Renal cortex interstitium (tissue), 11 donors: Measurements from ENCODE around the gene SNRNP35. TPM values are rescaled to one million over a fixed set of nuclear protein-coding genes. Genes with fewer than 3 reads are reported as not detected.
"Not testable (repeated sequence)": the region's sequence is repeated elsewhere in the genome, so short reads cannot be mapped to it uniquely, and the experiment has no call there.

Experiments used
- DNase-seq, 11 donors: peaks; one replicate each; pipeline ENCODE4 v3.0.0-alpha.2; 2013; ENCODE audit warnings: low read depth in 9 of 11, low spot score in 4 of 11; ENCODE audit errors: extremely low read depth in 1 of 11
- polyA plus RNA-seq, 3 donors: library from polyadenylated mRNA; unstranded; fragments of 120-200 nt; gene quantifications; one replicate each; pipeline ENCODE4 v1.2.1, GENCODE V29; 2013; ENCODE audit not compliant: insufficient read length in 3 of 3

Gene SNRNP35
- polyA plus RNA-seq, 3 donors: 41.3 to 43.9 (median 43.2) TPM

GRCh38 chr12:123502163-123502704 lies 44.3 kb downstream of the SNRNP35 start:
- no peak for DNase-seq

GRCh38 chr12:123506059-123506842 lies 48.3 kb downstream of the SNRNP35 start:
- no peak for DNase-seq

GRCh38 chr12:123506843-123507236 lies 48.9 kb downstream of the SNRNP35 start:
- DNase-seq: no peak

GRCh38 chr12:123512838-123513665 lies 55.1 kb downstream of the SNRNP35 start:
- DNase-seq: peak in 1 of 11 donors; percentile 24

GRCh38 chr12:123513805-123514204 lies 55.9 kb downstream of the SNRNP35 start:
- DNase-seq: no peak

GRCh38 chr12:123514582-123515221 lies 56.8 kb downstream of the SNRNP35 start:
- DNase-seq: not testable (repeated sequence)

GRCh38 chr12:123516216-123516780 lies 58.4 kb downstream of the SNRNP35 start:
- DNase-seq: peak in 1 of 11 donors; percentile 22

Other genes with a start within 250 kb of the SNRNP35 start
- gene MPHOSPH9, start 225.0 kb upstream of the SNRNP35 start, polyA plus RNA-seq: 10 to 100 TPM; 34.0 to 38.8 (median 38.6) TPM
- 10 to 100 TPM; 22.2 to 25.7 (median 23.8) TPM for gene MTRFR, start 224.7 kb upstream of the SNRNP35 start, polyA plus RNA-seq
- gene CDK2AP1, start 186.3 kb upstream of the SNRNP35 start, polyA plus RNA-seq: 100 to 1,000 TPM; 159 to 203 (median 193) TPM
- 10 to 100 TPM; 29.8 to 34.2 (median 30.1) TPM for gene SBNO1, start 93.3 kb upstream of the SNRNP35 start, polyA plus RNA-seq
- 10 to 100 TPM; 48.8 to 53.3 (median 50.5) TPM for gene KMT5A, start 74.0 kb upstream of the SNRNP35 start, polyA plus RNA-seq
- 1 to 10 TPM; 5.2 to 5.6 (median 5.4) TPM for gene RILPL2, start 21.5 kb upstream of the SNRNP35 start, polyA plus RNA-seq
- 10 to 100 TPM; 15.0 to 23.4 (median 20.5) TPM for gene RILPL1, start 75.6 kb downstream of the SNRNP35 start, polyA plus RNA-seq
- 100 to 1,000 TPM; 210 to 231 (median 212) TPM for gene TMED2, start 126.4 kb downstream of the SNRNP35 start, polyA plus RNA-seq
- 10 to 100 TPM; 24.8 to 45.9 (median 31.2) TPM for gene DDX55, start 144.0 kb downstream of the SNRNP35 start, polyA plus RNA-seq
- 10 to 100 TPM; 58.0 to 69.5 (median 65.5) TPM for gene EIF2B1, start 175.5 kb downstream of the SNRNP35 start, polyA plus RNA-seq
- 10 to 100 TPM; 31.3 to 40.7 (median 34.9) TPM for gene GTF2H3, start 175.7 kb downstream of the SNRNP35 start, polyA plus RNA-seq
- 10 to 100 TPM; 26.7 to 33.1 (median 29.5) TPM for gene TCTN2, start 213.0 kb downstream of the SNRNP35 start, polyA plus RNA-seq